Caco-2 (cell line): ENCODE results near the gene SUV39H1. TPM values are rescaled to one million over a fixed set of nuclear protein-coding genes. Genes with fewer than 3 reads are reported as not detected.
"Not testable (repeated sequence)": the region's sequence is repeated elsewhere in the genome, so short reads cannot be mapped to it uniquely, and the experiment has no call there.

Source experiments
- BruUV-seq: library from RNA; stranded (reverse); fragments of 400-500 nt; replicated peaks from 2 replicates; lab custom pipeline; 2021; lab: Mats Ljungman, UMichigan
- CTCF ChIA-PET: fragments of 300-600 bp; sonication (Branson Sonifier 250); formaldehyde crosslinking; loops from one replicate; lab custom pipeline; 2022; ENCODE audit warnings: antibody characterized with exemption; lab: Charles Lee
- POLR2A ChIA-PET: fragments of 300-600 bp; sonication (Branson Sonifier 250); formaldehyde crosslinking; loops from one replicate; lab custom pipeline; 2022; ENCODE audit warnings: antibody characterized with exemption; lab: Charles Lee
- DNase-seq, 2 experiments: peaks; one replicate each; pipeline versions ENCODE4 v3.0.0 to v3.0.0-alpha.2; 2020 to 2022
- H3K27me3 ChIP-seq: replicated peaks from 2 replicates; pipeline ENCODE4 v1.6.0; 2011; ENCODE audit warnings: low read length; ENCODE audit not compliant: control insufficient read depth, insufficient read depth
- H3K36me3 ChIP-seq: 2 replicates; pipeline ENCODE4 v1.5.1; 2011; ENCODE audit warnings: low read length; ENCODE audit not compliant: control insufficient read depth, insufficient read depth
- H3K4me1 ChIP-seq: fragments of 250-450 bp; sonication (Bioruptor Pico); 2 replicates; pipeline ENCODE4 v1.5.1; 2020; ENCODE audit warnings: mild to moderate bottlenecking
- H3K4me3 ChIP-seq: 2 replicates; pipeline ENCODE4 v1.5.1; 2011; ENCODE audit warnings: low read depth, mild to moderate bottlenecking, control low read depth, low read length
- H3K9me3 ChIP-seq: fragments of 250-450 bp; sonication (Bioruptor Pico); 2 replicates; pipeline ENCODE4 v1.5.1; 2020; ENCODE audit warnings: mild to moderate bottlenecking, moderate library complexity
- H3K27ac Mint-ChIP-seq: one replicate; pipeline ENCODE4 v1.8.0; 2022; ENCODE audit warnings: mixed read lengths; ENCODE audit not compliant: unreplicated experiment
- H3K27me3 Mint-ChIP-seq: one replicate; pipeline ENCODE4 v1.8.0; 2022; ENCODE audit warnings: mixed read lengths; ENCODE audit not compliant: insufficient read depth, unreplicated experiment
- H3K36me3 Mint-ChIP-seq: one replicate; pipeline ENCODE4 v1.8.0; 2022; ENCODE audit warnings: mild to moderate bottlenecking, mixed read lengths; ENCODE audit not compliant: insufficient read depth, unreplicated experiment
- H3K4me1 Mint-ChIP-seq: one replicate; pipeline ENCODE4 v1.8.0; 2022; ENCODE audit warnings: low read depth, mixed read lengths; ENCODE audit not compliant: unreplicated experiment
- H3K4me3 Mint-ChIP-seq: one replicate; pipeline ENCODE4 v1.8.0; 2022; ENCODE audit warnings: mild to moderate bottlenecking, moderate library complexity, mixed read lengths; ENCODE audit not compliant: unreplicated experiment
- H3K9me3 Mint-ChIP-seq: one replicate; pipeline ENCODE4 v1.8.0; 2022; ENCODE audit warnings: mixed read lengths; ENCODE audit not compliant: unreplicated experiment
- CTCF ChIP-seq, 2 experiments: fragments of 200-600 bp in 1 of 2; IDR thresholded peaks; 1 replicate in 1 of 2; 2 replicates in 1 of 2; pipeline versions ENCODE4 v1.5.1 to v1.8.0; 2011 to 2022; ENCODE audit warnings: antibody characterized with exemption in 1 of 2, control low read depth in 1 of 2, inconsistent platforms in 1 of 2, low read depth in 1 of 2, low read length in 1 of 2, mild to moderate bottlenecking in 1 of 2, moderate library complexity in 1 of 2; ENCODE audit not compliant: insufficient read depth in 1 of 2, severe bottlenecking in 1 of 2, unreplicated experiment in 1 of 2
- intact Hi-C: fragments of 100-400 bp; cut with micrococcal nuclease; formaldehyde crosslinking; loops from one replicate; pipeline ENCODE4 v1.10.0; 2022; ENCODE audit not compliant: unreplicated experiment
- total RNA-seq: library from RNA; stranded (reverse); gene quantifications from 2 replicates; pipeline ENCODE4 v1.2.3, GENCODE V29; 2022

The SUV39H1 gene
- total RNA-seq, 1 experiment from 2014 or later: 15.8 TPM

- H3K4me1 Mint-ChIP-seq, H3K9me3 ChIP-seq, H3K27me3 ChIP-seq, H3K27me3 Mint-ChIP-seq, H3K36me3 Mint-ChIP-seq, H3K4me3 ChIP-seq, H3K4me3 Mint-ChIP-seq, DNase-seq, H3K4me1 ChIP-seq, POLR2A ChIA-PET, CTCF ChIA-PET, intact Hi-C loops, H3K27ac Mint-ChIP-seq, BruUV-seq, H3K9me3 Mint-ChIP-seq, H3K36me3 ChIP-seq: not testable (repeated sequence)
These were observed 41.8 kb upstream of the SUV39H1 start for GRCh38 chrX:48654746-48655145.

DNA sequence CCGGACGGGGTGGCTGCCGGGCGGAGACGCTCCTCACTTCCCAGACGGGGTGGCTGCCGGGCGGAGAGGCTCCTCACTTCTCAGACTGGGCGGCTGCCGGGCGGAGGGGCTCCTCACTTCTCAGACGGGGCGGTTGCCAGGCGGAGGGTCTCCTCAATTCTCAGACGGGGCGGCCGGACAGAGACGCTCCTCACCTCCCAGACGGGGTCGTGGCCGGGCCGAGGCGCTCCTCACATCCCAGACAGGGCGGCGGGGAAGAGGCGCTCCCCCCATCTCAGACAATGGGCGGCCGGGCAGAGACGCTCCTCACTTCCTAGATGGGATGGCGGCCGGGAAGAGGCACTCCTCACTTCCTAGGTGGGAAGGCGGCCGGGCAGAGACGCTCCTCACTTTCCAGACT is 36.8 kb upstream of the SUV39H1 start:
- not testable (repeated sequence) for H3K27ac Mint-ChIP-seq, H3K36me3 ChIP-seq

GRCh38 chrX:48663241-48663640 is 33.3 kb upstream of the SUV39H1 start:
- no peaks in the 10 kb centered on the region for H3K4me1 ChIP-seq
- no peaks in the 10 kb centered on the region for H3K36me3 Mint-ChIP-seq
- intact Hi-C loops: no loop called here
- H3K4me1 Mint-ChIP-seq: no peaks in the 10 kb centered on the region
- no peak for DNase-seq
- H3K27me3 ChIP-seq: no peaks in the 10 kb centered on the region
- H3K9me3 ChIP-seq: no peaks in the 10 kb centered on the region
- H3K4me3 ChIP-seq: no peak overlapping the region
- no peak overlapping the region for H3K4me3 Mint-ChIP-seq
- CTCF ChIA-PET: no interaction called here
- POLR2A ChIA-PET: no interaction called here
- H3K9me3 Mint-ChIP-seq: no peaks in the 10 kb centered on the region
- no peak for TF ChIP-seq CTCF (IDR thresholded peaks at IDR 0.05; ENCODE audit: insufficient read depth in 1 of 2, low read depth in 1 of 2, low read length in 1 of 2, severe bottlenecking in 1 of 2, unreplicated experiment in 1 of 2)
- no peak overlapping the region for H3K27ac Mint-ChIP-seq
- H3K36me3 ChIP-seq: no peaks in the 10 kb centered on the region
- H3K27me3 Mint-ChIP-seq: no peaks in the 10 kb centered on the region
- BruUV-seq: no TSS peak

More for the DNA sequence above, 36.8 kb upstream of the SUV39H1 start:
- intact Hi-C loops, POLR2A ChIA-PET, H3K27me3 ChIP-seq, H3K4me1 ChIP-seq, DNase-seq, H3K9me3 Mint-ChIP-seq, H3K4me3 ChIP-seq, CTCF ChIA-PET, H3K36me3 Mint-ChIP-seq, H3K4me3 Mint-ChIP-seq, H3K27me3 Mint-ChIP-seq, H3K9me3 ChIP-seq, H3K4me1 Mint-ChIP-seq, BruUV-seq: not testable (repeated sequence)

DNA sequence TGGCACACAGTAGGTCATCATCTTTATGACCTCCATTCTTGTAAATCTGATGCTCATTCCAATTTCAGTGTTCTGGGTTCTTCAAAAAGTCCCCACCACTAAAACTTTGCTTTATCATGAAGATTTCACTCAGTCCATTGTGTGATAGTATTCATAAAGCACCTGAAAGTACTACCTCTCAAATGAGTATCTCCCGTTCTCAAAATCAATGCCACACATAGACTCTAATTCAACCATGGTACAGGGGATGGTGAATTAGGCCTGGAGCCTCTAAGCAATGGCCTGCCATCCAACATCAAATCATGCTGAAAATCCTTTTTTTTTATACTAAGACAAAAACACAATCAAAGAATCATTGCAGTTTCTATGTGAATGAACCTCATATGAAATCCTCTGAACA is 32.4 kb upstream of the SUV39H1 start:
- Mint-ChIP-seq H3K4me3 (no peak overlapping the region), H3K27me3 (no peaks in the 10 kb centered on the region), H3K36me3 (no peaks in the 10 kb centered on the region), H3K27ac (no peak overlapping the region), H3K9me3 (no peaks in the 10 kb centered on the region), H3K4me1 (no peaks in the 10 kb centered on the region)
- no peaks in the 10 kb centered on the region for H3K36me3 ChIP-seq
- CTCF ChIA-PET: no interaction called here
- no peaks in the 10 kb centered on the region for H3K27me3 ChIP-seq
- no peaks in the 10 kb centered on the region for H3K4me1 ChIP-seq
- DNase-seq: no peak
- H3K4me3 ChIP-seq: no peak overlapping the region
- no peak for TF ChIP-seq CTCF (IDR thresholded peaks at IDR 0.05; ENCODE audit: insufficient read depth in 1 of 2, low read depth in 1 of 2, low read length in 1 of 2, severe bottlenecking in 1 of 2, unreplicated experiment in 1 of 2)
- no TSS peak for BruUV-seq
- H3K9me3 ChIP-seq: no peaks in the 10 kb centered on the region
- POLR2A ChIA-PET: no interaction called here
- intact Hi-C loops: no loop called here
